CD4-positive, alpha-beta T cell (primary cell): ENCODE data around the gene FNDC3B. TPM values are rescaled to one million over a fixed set of nuclear protein-coding genes. Genes with fewer than 3 reads are reported as not detected.

Source experiments
- ATAC-seq: fragments of 200-7000 bp; cut with Tn5 transposase; one replicate; pipeline ENCODE4 v1.10.0; 2022; ENCODE audit warnings: mild to moderate bottlenecking; ENCODE audit not compliant: poor library complexity
- CTCF ChIA-PET: fragments of 350-600 bp; sonication (Branson Sonifier 250); formaldehyde crosslinking; loops from one replicate; lab custom pipeline; 2021; ENCODE audit warnings: antibody characterized with exemption, inconsistent platforms; lab: Charles Lee
- POLR2A ChIA-PET: fragments of 350-600 bp; sonication (Branson Sonifier 250); formaldehyde crosslinking; loops from one replicate; lab custom pipeline; 2021; ENCODE audit warnings: antibody characterized with exemption, inconsistent platforms; lab: Charles Lee
- DNase-seq, 14 experiments: peaks; one replicate each; pipeline ENCODE4 v3.0.0-alpha.2; 2013 to 2020; ENCODE audit warnings: mixed read lengths in 2 of 14
- H3K27ac ChIP-seq, 2 donors: one replicate each; pipeline versions ENCODE4 v1.5.1 to v1.7.0; 2013; ENCODE audit warnings: low read length in 2 of 2, low read depth in 1 of 2, mild to moderate bottlenecking in 1 of 2
- H3K27me3 ChIP-seq, 2 experiments: 1 replicate in 1 of 2; 2 replicates in 1 of 2; pipeline versions ENCODE4 v1.6.1 to v1.7.0; 2013; ENCODE audit warnings: low read length in 2 of 2, control low read depth in 1 of 2, mild to moderate bottlenecking in 1 of 2, moderate library complexity in 1 of 2; ENCODE audit not compliant: insufficient read depth in 2 of 2, control insufficient read depth in 1 of 2
- H3K36me3 ChIP-seq: one replicate; pipeline ENCODE4 v1.6.1; 2013; ENCODE audit warnings: low read length, control low read depth; ENCODE audit not compliant: insufficient read depth
- H3K4me1 ChIP-seq: one replicate; pipeline ENCODE4 v1.6.1; 2013; ENCODE audit warnings: low read length, control low read depth; ENCODE audit not compliant: insufficient read depth
- H3K4me3 ChIP-seq: one replicate; pipeline ENCODE4 v1.5.1; 2013; ENCODE audit warnings: mild to moderate bottlenecking, low read length, moderate library complexity
- H3K9me3 ChIP-seq, 2 experiments: 1 replicate in 1 of 2; 2 replicates in 1 of 2; pipeline versions ENCODE4 v1.6.1 to v1.7.0; 2013; ENCODE audit warnings: low read length in 2 of 2, mild to moderate bottlenecking in 2 of 2, control low read depth in 1 of 2, moderate library complexity in 1 of 2; ENCODE audit not compliant: control insufficient read depth in 1 of 2, insufficient read depth in 1 of 2
- H3K27ac Mint-ChIP-seq: one replicate; pipeline ENCODE4 v1.8.0; 2020; ENCODE audit warnings: mixed read lengths
- H3K27me3 Mint-ChIP-seq: one replicate; pipeline ENCODE4 v1.8.0; 2021; ENCODE audit warnings: mixed read lengths
- H3K36me3 Mint-ChIP-seq: one replicate; pipeline ENCODE4 v1.8.0; 2021; ENCODE audit warnings: low read depth, mixed read lengths
- H3K4me1 Mint-ChIP-seq: one replicate; pipeline ENCODE4 v1.8.0; 2021; ENCODE audit warnings: low read depth, mixed read lengths
- H3K4me3 Mint-ChIP-seq: one replicate; pipeline ENCODE4 v1.8.0; 2020; ENCODE audit warnings: mild to moderate bottlenecking, mixed read lengths
- H3K9me3 Mint-ChIP-seq: one replicate; pipeline ENCODE4 v1.8.0; 2020; ENCODE audit warnings: mixed read lengths
- CTCF ChIP-seq: fragments of 200-600 bp; IDR thresholded peaks from one replicate; pipeline ENCODE4 v1.8.0; 2022; ENCODE audit warnings: antibody characterized with exemption, mild to moderate bottlenecking
- intact Hi-C, 2 experiments: fragments of 100-400 bp; cut with DNase I in 1 of 2; cut with micrococcal nuclease in 1 of 2; formaldehyde crosslinking; loops; one replicate each; pipeline versions ENCODE4 v1.15.1 to v1.9.0; 2023 to 2025; cut with DNase I, micrococcal nuclease
- total RNA-seq, 174 experiments: library from RNA in 2 of 174; stranded (reverse) in 2 of 174; gene quantifications; one replicate each; pipeline ENCODE4 v1.2.3 and lab custom pipeline; 2021 to 2026

Gene FNDC3B
- total RNA-seq, 2 experiments from 2014 or later, result 26.1 to 28.7 TPM

GRCh38 chr3:172086071-172086470 lies 46.7 kb downstream of the FNDC3B start:
- Histone ChIP-seq H3K4me3 (no peak overlapping the region), H3K27ac (no peak overlapping the region), H3K36me3 (no peaks in the 10 kb centered on the region), H3K9me3 (no peaks in the 10 kb centered on the region), H3K4me1 (no peaks in the 10 kb centered on the region), H3K27me3 (no peaks in the 10 kb centered on the region)
- no peak overlapping the region for H3K27ac Mint-ChIP-seq
- ChIA-PET CTCF (interaction anchor here (0.8 to 1.1 kb wide), 2 partner anchors 10 to 246 kb away, joined by 3 read pairs; no protein-coding TSS in a partner anchor), POLR2A (no interaction called here)
- no peaks in the 10 kb centered on the region for H3K36me3 Mint-ChIP-seq
- no peak overlapping the region for H3K4me3 Mint-ChIP-seq
- no peak for ATAC-seq
- intact Hi-C loops, result no loop called here
- no peaks in the 10 kb centered on the region for H3K9me3 Mint-ChIP-seq
- no peak for TF ChIP-seq CTCF
- DNase-seq, result no peak
- H3K4me1 Mint-ChIP-seq, result peaks cover 20% of the 10 kb centered on the region
- no peaks in the 10 kb centered on the region for H3K27me3 Mint-ChIP-seq

DNA sequence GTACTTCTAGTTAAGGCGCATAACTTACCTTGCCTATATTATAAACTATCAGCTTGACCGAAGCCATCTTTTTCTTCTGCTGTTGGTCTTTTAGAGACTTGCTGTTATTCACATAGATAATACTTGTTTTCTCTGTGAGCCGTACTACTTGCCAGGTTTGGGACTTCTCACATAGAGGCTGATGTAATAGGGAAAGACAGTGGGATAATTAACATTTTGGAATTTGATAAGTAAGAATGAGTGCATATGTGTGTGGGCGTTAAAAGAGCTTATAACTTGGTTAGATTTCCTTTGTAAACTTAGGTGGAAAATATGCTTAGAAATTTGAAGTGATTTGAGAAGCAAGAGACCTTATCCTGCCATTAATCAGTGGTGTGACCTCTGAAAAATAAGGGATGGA lies 47.8 kb downstream of the FNDC3B start:
- ATAC-seq (no peak), DNase-seq (no peak)
- Histone ChIP-seq H3K4me1 (no peaks in the 10 kb centered on the region), H3K9me3 (no peaks in the 10 kb centered on the region), H3K36me3 (no peaks in the 10 kb centered on the region), H3K4me3 (no peak overlapping the region), H3K27me3 (no peaks in the 10 kb centered on the region), H3K27ac (no peak overlapping the region)
- POLR2A ChIA-PET, result interaction anchor here (1.0 to 1.1 kb wide), 2 partner anchors 9 to 20 kb away, joined by 3 to 4 read pairs; no protein-coding TSS in a partner anchor
- no peak overlapping the region for H3K27ac Mint-ChIP-seq
- intact Hi-C loops, result no loop called here
- peaks cover 20% of the 10 kb centered on the region for H3K4me1 Mint-ChIP-seq
- TF ChIP-seq CTCF, result no peak
- no peaks in the 10 kb centered on the region for H3K27me3 Mint-ChIP-seq
- CTCF ChIA-PET, result interaction anchor here (1.0 kb wide), 1 partner anchor 46 kb away, joined by 3 read pairs; no protein-coding TSS in a partner anchor
- no peaks in the 10 kb centered on the region for H3K9me3 Mint-ChIP-seq
- H3K36me3 Mint-ChIP-seq, result no peaks in the 10 kb centered on the region
- H3K4me3 Mint-ChIP-seq, result no peak overlapping the region

GRCh38 chr3:172087602-172088580 lies 48.5 kb downstream of the FNDC3B start:
- CTCF ChIA-PET, result interaction anchor here (1.0 kb wide), 1 partner anchor 47 kb away, joined by 3 read pairs; no protein-coding TSS in a partner anchor
- no peaks in the 10 kb centered on the region for H3K4me1 ChIP-seq
- Mint-ChIP-seq H3K36me3 (no peaks in the 10 kb centered on the region), H3K4me3 (no peak overlapping the region), H3K9me3 (no peaks in the 10 kb centered on the region), H3K27ac (no peak overlapping the region), H3K4me1 (peaks cover 17% of the 10 kb centered on the region), H3K27me3 (no peaks in the 10 kb centered on the region)
- POLR2A ChIA-PET, result interaction anchor here (0.6 to 1.1 kb wide), 3 partner anchors 9 to 19 kb away, joined by 3 to 4 read pairs (median 3); no protein-coding TSS in a partner anchor
- no peaks in the 10 kb centered on the region for H3K36me3 ChIP-seq
- no peaks in the 10 kb centered on the region for H3K27me3 ChIP-seq
- DNase-seq, result peak in 1 of 14 experiments; percentile 50
- H3K9me3 ChIP-seq, result no peaks in the 10 kb centered on the region
- intact Hi-C loops, result no loop called here
- no peak overlapping the region for H3K4me3 ChIP-seq
- peak overlapping the region in 1 of 2 donors; percentile 25 for H3K27ac ChIP-seq
- TF ChIP-seq CTCF, result no peak
- ATAC-seq, result no peak
